Activated CD4-positive, CD25-positive, alpha-beta regulatory T cell (primary cell): ENCODE data around the gene KCTD19.

Source experiments
- DNase-seq, 4 experiments: peaks; one replicate each; lab custom pipeline; 2025; lab: John Stamatoyannopoulos, UW

KCTD19 gene

DNA sequence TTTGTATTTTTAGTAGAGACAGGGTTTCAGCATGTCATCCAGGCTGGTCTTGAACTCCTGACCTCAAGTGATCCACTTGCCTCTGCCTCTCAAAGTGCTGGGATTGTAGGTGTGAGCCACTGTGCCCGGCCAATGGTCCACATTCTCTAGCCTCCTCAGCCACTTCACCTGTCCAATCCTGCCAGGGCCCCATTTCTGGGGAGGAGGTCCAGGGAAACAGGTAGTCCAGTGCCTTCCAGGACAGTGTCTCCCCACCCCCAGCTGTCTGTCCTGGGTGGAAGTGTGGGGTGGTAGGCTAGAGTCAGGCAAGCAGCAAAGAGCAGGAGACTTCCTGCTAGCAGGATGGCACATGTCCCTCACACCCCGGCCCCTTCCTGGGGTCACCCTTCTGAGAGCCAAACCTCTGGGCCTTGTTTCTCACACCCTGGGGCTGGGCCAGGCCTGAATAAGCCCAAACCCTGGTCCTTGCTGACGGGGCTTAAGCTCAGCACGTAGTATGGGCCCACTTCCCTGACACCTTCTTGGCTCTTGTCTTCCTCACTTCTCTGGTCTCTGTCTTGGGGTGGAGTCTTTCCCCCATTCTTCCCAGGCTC lies 84.3 kb downstream of the KCTD19 start:
- no peak for DNase-seq

- DNase-seq, result no peak
Measured at GRCh38 chr16:67241008-67241900, 85.3 kb downstream of the KCTD19 start.

- no peak for DNase-seq
Measured at GRCh38 chr16:67240506-67240905, 86.0 kb downstream of the KCTD19 start.
